H1 (cell line): ENCODE results near the gene CPEB1. TPM values are rescaled to one million over a fixed set of nuclear protein-coding genes. Genes with fewer than 3 reads are reported as not detected.

Experiments
- CTCF ChIA-PET: fragments of 300-600 bp; sonication (Branson Sonifier 250); formaldehyde crosslinking; loops from one replicate; lab custom pipeline; 2021; ENCODE audit not compliant: partially characterized antibody; lab: Charles Lee
- POLR2A ChIA-PET: fragments of 300-600 bp; sonication (Branson Sonifier 250); formaldehyde crosslinking; loops from one replicate; lab custom pipeline; 2021; ENCODE audit warnings: inconsistent platforms; ENCODE audit not compliant: partially characterized antibody; lab: Charles Lee
- DNase-seq, 2 experiments: peaks; one replicate each; pipeline versions ENCODE4 v3.0.0 to v3.0.0-alpha.2; 2010 to 2022; ENCODE audit warnings: low spot score in 2 of 2, low read depth in 1 of 2, mixed read lengths in 1 of 2
- FAIRE-seq: peaks from 2 replicates; lab custom pipeline; 2011; peaks lifted over from hg19 to GRCh38; lab: Jason Lieb, UNC
- H2AFZ ChIP-seq: 2 replicates; pipeline ENCODE4 v1.8.1; 2012; ENCODE audit warnings: low read length, inconsistent platforms
- H2AK5ac ChIP-seq: 2 replicates; pipeline ENCODE4 v1.6.1; 2013; ENCODE audit warnings: low read depth, low read length
- H2BK120ac ChIP-seq: replicated peaks from 2 replicates; pipeline ENCODE3; 2013; ENCODE audit warnings: low read depth, low read length, inconsistent platforms
- H2BK12ac ChIP-seq: 2 replicates; pipeline ENCODE4 v1.6.1; 2013; ENCODE audit warnings: low read depth, low read length
- H2BK15ac ChIP-seq: 2 replicates; pipeline ENCODE4 v1.6.1; 2013; ENCODE audit warnings: low read length
- H2BK20ac ChIP-seq: 2 replicates; pipeline ENCODE4 v1.6.1; 2013; ENCODE audit warnings: low read length
- H2BK5ac ChIP-seq: 2 replicates; pipeline ENCODE4 v1.6.1; 2013; ENCODE audit warnings: low read depth, low read length
- H3K14ac ChIP-seq: 2 replicates; pipeline ENCODE4 v1.6.1; 2013; ENCODE audit warnings: inconsistent platforms; ENCODE audit not compliant: insufficient read length
- H3K18ac ChIP-seq: 2 replicates; pipeline ENCODE4 v1.6.1; 2013; ENCODE audit warnings: low read length; ENCODE audit errors: extremely low read depth
- H3K23ac ChIP-seq: 2 replicates; pipeline ENCODE4 v1.6.1; 2013; ENCODE audit warnings: inconsistent platforms; ENCODE audit not compliant: insufficient read length
- H3K23me2 ChIP-seq: 2 replicates; pipeline ENCODE4 v1.6.1; 2013; ENCODE audit warnings: low read depth, low read length
- H3K27ac ChIP-seq: 2 replicates; pipeline ENCODE4 v1.6.1; 2011; ENCODE audit warnings: low read depth, low read length, inconsistent platforms
- H3K27me3 ChIP-seq, 4 experiments: replicated peaks in 1 of 4; 1 replicate in 1 of 4; 2 replicates in 3 of 4; pipeline versions ENCODE4 v1.6.1 to v1.8.1; 2011 to 2013; ENCODE audit warnings: low read length in 3 of 4, mild to moderate bottlenecking in 3 of 4, inconsistent platforms in 2 of 4, mixed read lengths in 2 of 4, moderate library complexity in 1 of 4; ENCODE audit not compliant: control insufficient read depth in 3 of 4, insufficient read depth in 3 of 4; ENCODE audit errors: extremely low read depth in 1 of 4
- H3K36me3 ChIP-seq, 4 experiments: 2 replicates each; pipeline versions ENCODE4 v1.6.1 to v1.8.1; 2011 to 2013; ENCODE audit warnings: mild to moderate bottlenecking in 4 of 4, low read length in 3 of 4, moderate library complexity in 2 of 4, control low read depth in 1 of 4, inconsistent platforms in 1 of 4; ENCODE audit not compliant: insufficient read depth in 4 of 4, control insufficient read depth in 2 of 4
- H3K4ac ChIP-seq: replicated peaks from 2 replicates; pipeline ENCODE3; 2013; ENCODE audit warnings: low read length, low read depth, mixed read lengths, inconsistent platforms; ENCODE audit not compliant: insufficient read length
- H3K4me1 ChIP-seq, 4 experiments: replicated peaks in 1 of 4; 1 replicate in 1 of 4; 2 replicates in 3 of 4; pipeline versions ENCODE4 v1.6.1 to v1.8.1; 2011 to 2013; ENCODE audit warnings: low read length in 3 of 4, inconsistent platforms in 2 of 4, mixed read lengths in 1 of 4; ENCODE audit not compliant: insufficient read depth in 4 of 4, control insufficient read depth in 3 of 4
- H3K4me2 ChIP-seq, 2 experiments: 2 replicates each; pipeline versions ENCODE4 v1.6.1 to v1.8.1; 2011 to 2013; ENCODE audit warnings: low read depth in 2 of 2, low read length in 2 of 2, control low read depth in 1 of 2, inconsistent platforms in 1 of 2, mild to moderate bottlenecking in 1 of 2; ENCODE audit not compliant: insufficient read depth in 1 of 2
- H3K4me3 ChIP-seq, 4 experiments: fragments of 200-600, 300-600 bp in 1 of 4; sonication (generic), shearing (Covaris generic), sonication (Bioruptor Twin) in 1 of 4; 2 replicates each; pipeline versions ENCODE4 v1.5.1 to v1.8.1; 2011 to 2016; ENCODE audit warnings: low read length in 4 of 4, low read depth in 3 of 4, control low read depth in 2 of 4, inconsistent platforms in 2 of 4, mild to moderate bottlenecking in 2 of 4, mixed read lengths in 1 of 4, moderate library complexity in 1 of 4; ENCODE audit not compliant: insufficient read depth in 2 of 4; ENCODE audit errors: extremely low read depth in 1 of 4
- H3K56ac ChIP-seq: replicated peaks from 2 replicates; pipeline ENCODE3; 2013; ENCODE audit warnings: low read depth, mild to moderate bottlenecking, mixed read lengths, low read length, inconsistent platforms; ENCODE audit not compliant: insufficient read length
- H3K79me1 ChIP-seq: 2 replicates; pipeline ENCODE4 v1.6.1; 2013; ENCODE audit warnings: low read depth, low read length, control low read depth
- H3K79me2 ChIP-seq, 2 experiments: 2 replicates each; pipeline versions ENCODE4 v1.6.1 to v1.8.1; 2012 to 2013; ENCODE audit warnings: low read length in 2 of 2, mild to moderate bottlenecking in 2 of 2, inconsistent platforms in 1 of 2; ENCODE audit not compliant: insufficient read depth in 2 of 2, control insufficient read depth in 1 of 2
- H3K9ac ChIP-seq, 4 experiments: replicated peaks in 1 of 4; 1 replicate in 1 of 4; 2 replicates in 3 of 4; pipeline versions ENCODE4 v1.6.1 to v1.8.1; 2011 to 2013; ENCODE audit warnings: low read depth in 3 of 4, low read length in 3 of 4, control low read depth in 2 of 4, mild to moderate bottlenecking in 2 of 4, moderate library complexity in 2 of 4, inconsistent platforms in 1 of 4; ENCODE audit errors: extremely low read depth in 1 of 4
- H3K9me3 ChIP-seq, 2 experiments: 2 replicates each; pipeline versions ENCODE4 v1.6.1 to v1.8.1; 2012 to 2013; ENCODE audit warnings: mild to moderate bottlenecking in 2 of 2, moderate library complexity in 2 of 2, control low read depth in 1 of 2, inconsistent platforms in 1 of 2, low read depth in 1 of 2, low read length in 1 of 2, mixed read lengths in 1 of 2; ENCODE audit not compliant: insufficient read depth in 2 of 2
- H4K20me1 ChIP-seq, 2 experiments: replicated peaks in 1 of 2; 2 replicates each; pipeline versions ENCODE3 to v1.8.1; 2011 to 2013; ENCODE audit warnings: inconsistent platforms in 2 of 2, low read length in 2 of 2, mild to moderate bottlenecking in 1 of 2; ENCODE audit not compliant: insufficient read depth in 2 of 2, control insufficient read depth in 1 of 2
- H4K5ac ChIP-seq: 2 replicates; pipeline ENCODE4 v1.6.1; 2013; ENCODE audit warnings: low read length, low read depth, mixed read lengths, inconsistent platforms; ENCODE audit not compliant: insufficient read length
- H4K8ac ChIP-seq: 2 replicates; pipeline ENCODE4 v1.8.0; 2013; ENCODE audit warnings: mild to moderate bottlenecking, moderate library complexity, low read length, inconsistent platforms; ENCODE audit not compliant: insufficient read depth; ENCODE audit errors: extremely low read depth
- H4K91ac ChIP-seq: replicated peaks from 2 replicates; pipeline ENCODE3; 2013; ENCODE audit warnings: low read length, mixed read lengths, inconsistent platforms; ENCODE audit not compliant: insufficient read length
- ASH2L ChIP-seq: fragments of 200-600, 300-600 bp; sonication (generic); IDR thresholded peaks from one replicate; pipeline ENCODE4 v1.7.1; 2017; ENCODE audit warnings: low read length
- HDAC6 ChIP-seq: IDR thresholded peaks from one replicate; pipeline ENCODE4 v1.7.1; 2012; ENCODE audit warnings: low read depth, mild to moderate bottlenecking, inconsistent platforms, low read length, moderate library complexity
- MAX ChIP-seq: IDR thresholded peaks from 2 replicates; pipeline ENCODE4 v1.6.1; 2012; ENCODE audit warnings: inconsistent platforms
- NANOG ChIP-seq: IDR thresholded peaks from 2 replicates; pipeline ENCODE4 v1.6.1; 2011; ENCODE audit warnings: low read length, low read depth, mild to moderate bottlenecking, inconsistent platforms; ENCODE audit not compliant: insufficient read depth, poor library complexity, severe bottlenecking
- ZNF274 ChIP-seq: IDR thresholded peaks from 2 replicates; pipeline ENCODE4 v1.7.0; 2012; ENCODE audit warnings: low read length, borderline replicate concordance; ENCODE audit errors: extremely low read depth
- WGBS, 2 experiments: shearing (Covaris generic) in 1 of 2; methylation state at CpG; one replicate each; pipeline versions ENCODE4 v1.1.6 to v1.1.7; 2013 to 2015; ENCODE audit warnings: low lambda C conversion rate in 2 of 2, mixed read lengths in 2 of 2, inconsistent platforms in 1 of 2, low coverage in 1 of 2, missing lambda C conversion rate in 1 of 2; ENCODE audit not compliant: insufficient replicate concordance in 2 of 2, insufficient coverage in 1 of 2, insufficient read length in 1 of 2; ENCODE audit errors: extremely low coverage in 1 of 2, missing lambda C conversion rate in 1 of 2; 5-methylcytosine and 5-hydroxymethylcytosine counted together
- polyA plus RNA-seq, 7 experiments: library from polyadenylated mRNA; depleted of rRNA in 3 of 7; stranded (reverse) in 5 of 7; unstranded in 2 of 7; fragments of >200 nt in 5 of 7; fragments of 200-250 nt in 2 of 7; gene quantifications; 1 replicate in 5 of 7; 2 replicates in 1 of 7; 4 replicates in 1 of 7; pipeline versions ENCODE4 v1.2.1 to v1.2.3, GENCODE V29; 2011 to 2013; ENCODE audit warnings: missing spikeins in 2 of 7, mixed read lengths in 2 of 7
- total RNA-seq: library from RNA; stranded (reverse); fragmentation: NEBNext Ultra II Directional; extraction: Animal tissue kit (Norgen Biotek cat#: 25700); gene quantifications from 2 replicates; pipeline ENCODE4 v1.2.1, GENCODE V29; 2021

Gene CPEB1
- total and polyA plus RNA-seq, 2 of the 8 experiments (the other 6 are each of a cell fraction or from before 2014, with no cell fraction given), result 4.4 to 4.5 TPM

DNA sequence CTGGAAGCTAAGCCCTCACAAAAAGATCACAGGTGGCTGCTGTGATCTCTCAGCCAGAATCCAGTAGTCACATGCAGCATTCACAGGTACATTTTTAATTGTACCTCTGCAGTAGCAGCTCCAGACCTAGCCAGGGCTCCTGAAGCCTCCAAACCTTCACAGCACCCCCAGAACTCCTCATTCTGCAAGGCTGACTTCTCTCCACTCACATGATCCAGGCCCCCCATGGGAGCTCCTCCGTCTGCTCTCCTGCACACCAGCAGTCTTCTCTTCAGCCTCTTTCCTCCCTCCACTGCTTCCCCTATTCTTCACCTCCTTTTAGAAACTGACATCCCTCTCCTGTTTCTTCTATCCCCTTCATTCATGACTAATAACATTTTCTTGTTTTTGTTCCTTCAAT is 13.2 kb upstream of the CPEB1 start:
- POLR2A ChIA-PET, result no interaction called here
- H4K20me1 ChIP-seq, result peaks cover 0 to 10% of the 10 kb centered on the region in 2 experiments
- no peak overlapping the region for H4K8ac ChIP-seq
- no peaks in the 10 kb centered on the region; a peak in 3 of 7 replicates for H3K27me3 ChIP-seq
- no peak for TF ChIP-seq HDAC6
- no peak for TF ChIP-seq ASH2L
- TF ChIP-seq ZNF274, result no peak
- TF ChIP-seq NANOG, result no peak
- TF ChIP-seq MAX, result no peak
- no peaks in the 10 kb centered on the region for H3K79me2 ChIP-seq
- no peak overlapping the region for H3K27ac ChIP-seq
- no peaks in the 10 kb centered on the region; the same call in 1 of the 2 replicates for H3K23me2 ChIP-seq
- H3K23ac ChIP-seq, result no peak overlapping the region
- 0 out of 4 replicates have a peak, but pooled peaks cover 0 to 2% of the 10 kb centered on the region in 2 experiments for H3K9me3 ChIP-seq
- CTCF ChIA-PET, result interaction anchor here (2.9 kb wide), 1 partner anchor 11 kb away, joined by 12 read pairs; no protein-coding TSS in a partner anchor
- H2AFZ ChIP-seq, result no peak overlapping the region
- H2BK12ac ChIP-seq, result no peak overlapping the region
- H3K4ac ChIP-seq, result no peak overlapping the region
- H2BK120ac ChIP-seq, result no peak overlapping the region
- no peaks in the 10 kb centered on the region; the same call in 1 of the 2 replicates for H3K79me1 ChIP-seq
- no peak overlapping the region for H3K18ac ChIP-seq
- no peak overlapping the region for H3K9ac ChIP-seq
- no peak overlapping the region for H2BK5ac ChIP-seq
- H3K56ac ChIP-seq, result no peak overlapping the region
- H3K14ac ChIP-seq, result no peak overlapping the region
- no peaks in the 10 kb centered on the region for H3K4me1 ChIP-seq
- no peak overlapping the region for H3K4me2 ChIP-seq
- H2BK20ac ChIP-seq, result no peak overlapping the region
- H2AK5ac ChIP-seq, result no peak overlapping the region
- no peaks in the 10 kb centered on the region for H3K36me3 ChIP-seq
- WGBS, 2 experiments, result 77% methylated on average over 1 of the region's 1 CpG; no CpG with 5 or more reads in 1 of the 2 experiments
- no peak overlapping the region for H3K4me3 ChIP-seq
- H2BK15ac ChIP-seq, result no peak overlapping the region
- no peak for FAIRE-seq
- DNase-seq, result no peak
- no peak overlapping the region for H4K91ac ChIP-seq
- no peak overlapping the region for H4K5ac ChIP-seq
